GM23338 (cell line): ENCODE measurements around the gene ITCH. TPM values are rescaled to one million over a fixed set of nuclear protein-coding genes. Genes with fewer than 3 reads are reported as not detected.

Source experiments
- ATAC-seq: fragments of 200-7000 bp; cut with Tn5 transposase; 3 replicates; pipeline ENCODE4 v1.9.1; 2020
- DNase-seq: peaks from one replicate; pipeline ENCODE4 v3.0.0-alpha.2; 2015; ENCODE audit warnings: low spot score
- H2AFZ ChIP-seq: fragments of 200-600 bp; sonication (generic); 2 replicates; pipeline ENCODE4 v1.8.0; 2016; ENCODE audit warnings: antibody characterized with exemption, mild to moderate bottlenecking, moderate library complexity
- H3F3A ChIP-seq: fragments of 200-600 bp; sonication (generic); replicated peaks from 2 replicates; pipeline ENCODE4 v1.8.0; 2017; ENCODE audit warnings: antibody characterized with exemption, mixed run types, low read depth
- H3K27ac ChIP-seq: fragments of 200-600 bp; sonication (generic); 2 replicates; pipeline ENCODE4 v1.6.1; 2016; ENCODE audit warnings: low read depth
- H3K27me3 ChIP-seq: fragments of 200-600 bp; sonication (generic); 2 replicates; pipeline ENCODE4 v1.8.0; 2016; ENCODE audit warnings: mild to moderate bottlenecking, mixed run types, moderate library complexity; ENCODE audit not compliant: insufficient read depth
- H3K36me3 ChIP-seq: fragments of 200-600 bp; sonication (generic); 2 replicates; pipeline ENCODE4 v1.8.0; 2016; ENCODE audit warnings: mild to moderate bottlenecking; ENCODE audit not compliant: insufficient read depth
- H3K4me1 ChIP-seq: fragments of 200-600 bp; sonication (generic); 2 replicates; pipeline ENCODE4 v1.8.0; 2016; ENCODE audit warnings: mild to moderate bottlenecking, moderate library complexity; ENCODE audit not compliant: insufficient read depth
- H3K4me2 ChIP-seq: fragments of 200-600 bp; sonication (generic); 2 replicates; pipeline ENCODE4 v1.7.1; 2017; ENCODE audit warnings: mixed run types
- H3K4me3 ChIP-seq: fragments of 200-600 bp; sonication (generic); 2 replicates; pipeline ENCODE4 v1.6.1; 2016; ENCODE audit warnings: mixed run types
- H3K79me2 ChIP-seq: fragments of 200-600 bp; sonication (generic); replicated peaks from 2 replicates; pipeline ENCODE4 v1.8.0; 2017; ENCODE audit warnings: mild to moderate bottlenecking; ENCODE audit not compliant: insufficient read depth
- H3K9me2 ChIP-seq: fragments of 200-600 bp; sonication (generic); 2 replicates; pipeline ENCODE4 v1.8.0; 2017; ENCODE audit not compliant: insufficient read depth
- H4K20me1 ChIP-seq: fragments of 200-600 bp; sonication (generic); replicated peaks from 2 replicates; pipeline ENCODE4 v1.8.0; 2017; ENCODE audit warnings: mild to moderate bottlenecking; ENCODE audit not compliant: insufficient read depth
- H3K27ac Mint-ChIP-seq: 2 replicates; pipeline ENCODE4 v1.8.0; 2020; ENCODE audit warnings: inconsistent platforms, mild to moderate bottlenecking, moderate library complexity, mixed read lengths
- H3K27me3 Mint-ChIP-seq: 3 replicates; pipeline ENCODE4 v1.8.0; 2022; ENCODE audit warnings: low read depth, mild to moderate bottlenecking, moderate library complexity, mixed read lengths, inconsistent platforms; ENCODE audit not compliant: insufficient read depth, poor library complexity
- H3K36me3 Mint-ChIP-seq: 3 replicates; pipeline ENCODE4 v1.8.0; 2021; ENCODE audit warnings: low read depth, mild to moderate bottlenecking, inconsistent platforms, moderate library complexity, mixed read lengths
- H3K4me1 Mint-ChIP-seq: 3 replicates; pipeline ENCODE4 v1.8.0; 2020; ENCODE audit warnings: mild to moderate bottlenecking, inconsistent platforms, mixed read lengths
- H3K4me3 Mint-ChIP-seq: 3 replicates; pipeline ENCODE4 v1.8.0; 2021; ENCODE audit warnings: moderate library complexity, mild to moderate bottlenecking, inconsistent platforms, mixed read lengths
- H3K9me3 Mint-ChIP-seq: 3 replicates; pipeline ENCODE4 v1.8.0; 2020; ENCODE audit warnings: moderate library complexity, mild to moderate bottlenecking, inconsistent platforms, mixed read lengths
- CREB1 ChIP-seq: fragments of 250-450 bp; sonication (Bioruptor Pico); IDR thresholded peaks from 2 replicates; pipeline ENCODE4 v1.5.0; 2020; ENCODE audit warnings: low read depth, mild to moderate bottlenecking, moderate library complexity
- EZH2 ChIP-seq: fragments of 200-600 bp; sonication (generic); IDR thresholded peaks from one replicate; pipeline ENCODE4 v1.8.0; 2017; ENCODE audit warnings: antibody characterized with exemption, mild to moderate bottlenecking, low read depth; ENCODE audit not compliant: unreplicated experiment
- NANOG ChIP-seq: IDR thresholded peaks from 2 replicates; pipeline ENCODE4 v1.6.1; 2016; ENCODE audit warnings: antibody characterized with exemption, borderline replicate concordance
- STAT1 ChIP-seq: IDR thresholded peaks from one replicate; pipeline ENCODE4 v1.6.1; 2016; ENCODE audit warnings: antibody characterized with exemption; ENCODE audit not compliant: unreplicated experiment
- ZNF114 ChIP-seq: fragments of 250-450 bp; sonication (Bioruptor Pico); IDR thresholded peaks from 2 replicates; pipeline ENCODE4 v1.5.0; 2020; ENCODE audit warnings: mild to moderate bottlenecking, moderate library complexity
- ZNF331 ChIP-seq: fragments of 250-450 bp; sonication (Bioruptor Pico); IDR thresholded peaks from 2 replicates; pipeline ENCODE4 v1.5.0; 2020; ENCODE audit warnings: low read depth, mild to moderate bottlenecking, moderate library complexity
- polyA plus RNA-seq: library from polyadenylated mRNA; unstranded; fragments of >200 nt; fragmentation: Nextera tagmentation; extraction: Ambion mirVana; gene quantifications from 2 replicates; pipeline ENCODE4 v1.2.1, GENCODE V29; 2016
- total RNA-seq: library from RNA; depleted of rRNA; stranded (reverse); fragments of >200 nt; shearing (Covaris generic); gene quantifications from 2 replicates; pipeline ENCODE4 v1.2.3, GENCODE V29; 2014
- TF ChIP-seq, protein P1 (sequence below), 2 experiments: fragments of 200-600 bp in 1 of 2; sonication (generic) in 1 of 2; conservative IDR thresholded peaks; 2 replicates each; pipeline versions ENCODE4 v1.5.1 to v1.6.1; 2016 to 2017; ENCODE audit warnings: antibody characterized with exemption in 2 of 2, low read depth in 2 of 2, mild to moderate bottlenecking in 2 of 2, moderate library complexity in 1 of 2
- TF ChIP-seq, protein P2 (sequence below): fragments of 250-450 bp; sonication (Bioruptor Pico); IDR thresholded peaks from 2 replicates; pipeline ENCODE4 v1.5.0; 2020; ENCODE audit warnings: mild to moderate bottlenecking, moderate library complexity
- TF ChIP-seq, protein P3 (sequence below): IDR thresholded peaks from 2 replicates; pipeline ENCODE4 v1.6.1; 2016; ENCODE audit warnings: antibody characterized with exemption
- TF ChIP-seq, protein P4 (sequence below): IDR thresholded peaks from one replicate; pipeline ENCODE4 v1.6.1; 2018; ENCODE audit warnings: antibody characterized with exemption; ENCODE audit not compliant: unreplicated experiment

The ITCH gene
- total and polyA plus RNA-seq, 2 experiments from 2014 or later = 16.4 to 31.6 TPM

DNA sequence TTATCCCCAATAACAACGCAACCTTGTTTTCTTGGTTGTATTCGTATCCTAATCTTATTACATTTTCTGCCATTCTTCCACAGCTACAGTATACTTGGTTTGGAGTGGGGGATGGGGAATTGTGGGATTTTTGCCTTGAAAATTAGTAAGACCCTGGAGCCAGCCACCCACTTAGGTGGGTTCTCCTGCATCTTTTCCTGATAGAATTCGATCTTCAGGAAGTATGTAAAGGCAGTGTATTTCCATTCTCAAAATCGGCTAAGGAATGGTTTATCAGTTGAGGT, 1.1 kb downstream of the ITCH start (continued):
- TF ChIP-seq, protein P1, sequence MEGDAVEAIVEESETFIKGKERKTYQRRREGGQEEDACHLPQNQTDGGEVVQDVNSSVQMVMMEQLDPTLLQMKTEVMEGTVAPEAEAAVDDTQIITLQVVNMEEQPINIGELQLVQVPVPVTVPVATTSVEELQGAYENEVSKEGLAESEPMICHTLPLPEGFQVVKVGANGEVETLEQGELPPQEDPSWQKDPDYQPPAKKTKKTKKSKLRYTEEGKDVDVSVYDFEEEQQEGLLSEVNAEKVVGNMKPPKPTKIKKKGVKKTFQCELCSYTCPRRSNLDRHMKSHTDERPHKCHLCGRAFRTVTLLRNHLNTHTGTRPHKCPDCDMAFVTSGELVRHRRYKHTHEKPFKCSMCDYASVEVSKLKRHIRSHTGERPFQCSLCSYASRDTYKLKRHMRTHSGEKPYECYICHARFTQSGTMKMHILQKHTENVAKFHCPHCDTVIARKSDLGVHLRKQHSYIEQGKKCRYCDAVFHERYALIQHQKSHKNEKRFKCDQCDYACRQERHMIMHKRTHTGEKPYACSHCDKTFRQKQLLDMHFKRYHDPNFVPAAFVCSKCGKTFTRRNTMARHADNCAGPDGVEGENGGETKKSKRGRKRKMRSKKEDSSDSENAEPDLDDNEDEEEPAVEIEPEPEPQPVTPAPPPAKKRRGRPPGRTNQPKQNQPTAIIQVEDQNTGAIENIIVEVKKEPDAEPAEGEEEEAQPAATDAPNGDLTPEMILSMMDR (conservative IDR thresholded peaks at IDR 0.05; ENCODE audit: low read depth in 2 of 2) = no peak
- no peak for TF ChIP-seq EZH2

DNA sequence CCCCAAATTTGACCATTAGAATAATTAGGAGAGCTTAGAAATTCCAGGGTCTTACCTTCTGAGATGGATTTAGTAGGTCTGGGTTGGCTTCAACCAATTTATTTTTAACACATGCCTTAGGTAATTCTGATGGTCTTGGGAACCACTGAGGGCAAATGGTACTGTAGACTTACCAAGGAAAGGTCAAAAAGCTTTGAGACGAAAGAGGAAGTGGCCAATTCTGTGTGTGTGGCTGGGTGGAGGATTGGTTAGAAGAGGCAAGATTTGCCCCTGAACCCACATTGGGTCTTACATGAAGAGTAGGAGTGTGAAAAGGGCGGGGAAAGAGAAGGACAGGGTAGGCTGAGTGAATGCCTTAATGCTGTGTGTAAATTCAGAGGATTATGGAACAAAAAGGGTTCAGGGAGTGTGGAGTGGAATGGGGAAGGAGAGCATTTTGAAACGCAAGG, 2.7 kb downstream of the ITCH start:
- Histone ChIP-seq H3K27me3 (no peaks in the 10 kb centered on the region), H2AFZ (no peak overlapping the region), H3K9me2 (no peaks in the 10 kb centered on the region), H4K20me1 (peaks cover 40% of the 10 kb centered on the region), H3K4me2 (peak overlapping the region; percentile 15; the same call in 1 of the 2 replicates), H3K36me3 (peaks cover 11% of the 10 kb centered on the region), H3K79me2 (peaks cover 71% of the 10 kb centered on the region), H3F3A (0 out of 2 replicates have a peak, but pooled peaks cover 3% of the 10 kb centered on the region), H3K27ac (0 out of 2 replicates have a peak overlapping the region, but pooled peaks have one; percentile 41), H3K4me3 (no peak overlapping the region), H3K4me1 (peaks cover 22% of the 10 kb centered on the region)
- H3K27ac Mint-ChIP-seq = peak overlapping the region; percentile 80
- H3K4me3 Mint-ChIP-seq = no peak overlapping the region; the same call in 2 of the 3 replicates
- ATAC-seq (no peak), DNase-seq (no peak)
- H3K27me3 Mint-ChIP-seq = peaks cover 10% of the 10 kb centered on the region
- no peaks in the 10 kb centered on the region for H3K9me3 Mint-ChIP-seq
- peaks cover 32% of the 10 kb centered on the region for H3K36me3 Mint-ChIP-seq
- H3K4me1 Mint-ChIP-seq = peaks cover 17% of the 10 kb centered on the region
- TF ChIP-seq, protein P2, sequence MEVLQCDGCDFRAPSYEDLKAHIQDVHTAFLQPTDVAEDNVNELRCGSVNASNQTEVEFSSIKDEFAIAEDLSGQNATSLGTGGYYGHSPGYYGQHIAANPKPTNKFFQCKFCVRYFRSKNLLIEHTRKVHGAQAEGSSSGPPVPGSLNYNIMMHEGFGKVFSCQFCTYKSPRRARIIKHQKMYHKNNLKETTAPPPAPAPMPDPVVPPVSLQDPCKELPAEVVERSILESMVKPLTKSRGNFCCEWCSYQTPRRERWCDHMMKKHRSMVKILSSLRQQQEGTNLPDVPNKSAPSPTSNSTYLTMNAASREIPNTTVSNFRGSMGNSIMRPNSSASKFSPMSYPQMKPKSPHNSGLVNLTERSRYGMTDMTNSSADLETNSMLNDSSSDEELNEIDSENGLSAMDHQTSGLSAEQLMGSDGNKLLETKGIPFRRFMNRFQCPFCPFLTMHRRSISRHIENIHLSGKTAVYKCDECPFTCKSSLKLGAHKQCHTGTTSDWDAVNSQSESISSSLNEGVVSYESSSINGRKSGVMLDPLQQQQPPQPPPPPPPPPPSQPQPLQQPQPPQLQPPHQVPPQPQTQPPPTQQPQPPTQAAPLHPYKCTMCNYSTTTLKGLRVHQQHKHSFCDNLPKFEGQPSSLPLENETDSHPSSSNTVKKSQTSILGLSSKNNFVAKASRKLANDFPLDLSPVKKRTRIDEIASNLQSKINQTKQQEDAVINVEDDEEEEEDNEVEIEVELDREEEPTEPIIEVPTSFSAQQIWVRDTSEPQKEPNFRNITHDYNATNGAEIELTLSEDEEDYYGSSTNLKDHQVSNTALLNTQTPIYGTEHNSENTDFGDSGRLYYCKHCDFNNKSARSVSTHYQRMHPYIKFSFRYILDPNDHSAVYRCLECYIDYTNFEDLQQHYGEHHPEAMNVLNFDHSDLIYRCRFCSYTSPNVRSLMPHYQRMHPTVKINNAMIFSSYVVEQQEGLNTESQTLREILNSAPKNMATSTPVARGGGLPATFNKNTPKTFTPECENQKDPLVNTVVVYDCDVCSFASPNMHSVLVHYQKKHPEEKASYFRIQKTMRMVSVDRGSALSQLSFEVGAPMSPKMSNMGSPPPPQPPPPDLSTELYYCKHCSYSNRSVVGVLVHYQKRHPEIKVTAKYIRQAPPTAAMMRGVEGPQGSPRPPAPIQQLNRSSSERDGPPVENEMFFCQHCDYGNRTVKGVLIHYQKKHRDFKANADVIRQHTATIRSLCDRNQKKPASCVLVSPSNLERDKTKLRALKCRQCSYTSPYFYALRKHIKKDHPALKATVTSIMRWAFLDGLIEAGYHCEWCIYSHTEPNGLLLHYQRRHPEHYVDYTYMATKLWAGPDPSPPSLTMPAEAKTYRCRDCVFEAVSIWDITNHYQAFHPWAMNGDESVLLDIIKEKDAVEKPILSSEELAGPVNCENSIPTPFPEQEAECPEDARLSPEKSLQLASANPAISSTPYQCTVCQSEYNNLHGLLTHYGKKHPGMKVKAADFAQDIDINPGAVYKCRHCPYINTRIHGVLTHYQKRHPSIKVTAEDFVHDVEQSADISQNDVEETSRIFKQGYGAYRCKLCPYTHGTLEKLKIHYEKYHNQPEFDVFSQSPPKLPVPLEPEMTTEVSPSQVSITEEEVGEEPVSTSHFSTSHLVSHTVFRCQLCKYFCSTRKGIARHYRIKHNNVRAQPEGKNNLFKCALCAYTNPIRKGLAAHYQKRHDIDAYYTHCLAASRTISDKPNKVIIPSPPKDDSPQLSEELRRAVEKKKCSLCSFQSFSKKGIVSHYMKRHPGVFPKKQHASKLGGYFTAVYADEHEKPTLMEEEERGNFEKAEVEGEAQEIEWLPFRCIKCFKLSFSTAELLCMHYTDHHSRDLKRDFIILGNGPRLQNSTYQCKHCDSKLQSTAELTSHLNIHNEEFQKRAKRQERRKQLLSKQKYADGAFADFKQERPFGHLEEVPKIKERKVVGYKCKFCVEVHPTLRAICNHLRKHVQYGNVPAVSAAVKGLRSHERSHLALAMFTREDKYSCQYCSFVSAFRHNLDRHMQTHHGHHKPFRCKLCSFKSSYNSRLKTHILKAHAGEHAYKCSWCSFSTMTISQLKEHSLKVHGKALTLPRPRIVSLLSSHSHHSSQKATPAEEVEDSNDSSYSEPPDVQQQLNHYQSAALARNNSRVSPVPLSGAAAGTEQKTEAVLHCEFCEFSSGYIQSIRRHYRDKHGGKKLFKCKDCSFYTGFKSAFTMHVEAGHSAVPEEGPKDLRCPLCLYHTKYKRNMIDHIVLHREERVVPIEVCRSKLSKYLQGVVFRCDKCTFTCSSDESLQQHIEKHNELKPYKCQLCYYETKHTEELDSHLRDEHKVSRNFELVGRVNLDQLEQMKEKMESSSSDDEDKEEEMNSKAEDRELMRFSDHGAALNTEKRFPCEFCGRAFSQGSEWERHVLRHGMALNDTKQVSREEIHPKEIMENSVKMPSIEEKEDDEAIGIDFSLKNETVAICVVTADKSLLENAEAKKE (CRISPR knock-in tag) = no peak
- TF ChIP-seq, protein P3, sequence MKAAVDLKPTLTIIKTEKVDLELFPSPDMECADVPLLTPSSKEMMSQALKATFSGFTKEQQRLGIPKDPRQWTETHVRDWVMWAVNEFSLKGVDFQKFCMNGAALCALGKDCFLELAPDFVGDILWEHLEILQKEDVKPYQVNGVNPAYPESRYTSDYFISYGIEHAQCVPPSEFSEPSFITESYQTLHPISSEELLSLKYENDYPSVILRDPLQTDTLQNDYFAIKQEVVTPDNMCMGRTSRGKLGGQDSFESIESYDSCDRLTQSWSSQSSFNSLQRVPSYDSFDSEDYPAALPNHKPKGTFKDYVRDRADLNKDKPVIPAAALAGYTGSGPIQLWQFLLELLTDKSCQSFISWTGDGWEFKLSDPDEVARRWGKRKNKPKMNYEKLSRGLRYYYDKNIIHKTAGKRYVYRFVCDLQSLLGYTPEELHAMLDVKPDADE = no peak
- TF ChIP-seq ZNF331 (CRISPR knock-in tag) = no peak
- TF ChIP-seq EZH2 = no peak
- no peak for TF ChIP-seq ZNF114 (CRISPR knock-in tag)
- TF ChIP-seq CREB1 (CRISPR knock-in tag) = no peak
- TF ChIP-seq STAT1 = no peak
- TF ChIP-seq, protein P4, sequence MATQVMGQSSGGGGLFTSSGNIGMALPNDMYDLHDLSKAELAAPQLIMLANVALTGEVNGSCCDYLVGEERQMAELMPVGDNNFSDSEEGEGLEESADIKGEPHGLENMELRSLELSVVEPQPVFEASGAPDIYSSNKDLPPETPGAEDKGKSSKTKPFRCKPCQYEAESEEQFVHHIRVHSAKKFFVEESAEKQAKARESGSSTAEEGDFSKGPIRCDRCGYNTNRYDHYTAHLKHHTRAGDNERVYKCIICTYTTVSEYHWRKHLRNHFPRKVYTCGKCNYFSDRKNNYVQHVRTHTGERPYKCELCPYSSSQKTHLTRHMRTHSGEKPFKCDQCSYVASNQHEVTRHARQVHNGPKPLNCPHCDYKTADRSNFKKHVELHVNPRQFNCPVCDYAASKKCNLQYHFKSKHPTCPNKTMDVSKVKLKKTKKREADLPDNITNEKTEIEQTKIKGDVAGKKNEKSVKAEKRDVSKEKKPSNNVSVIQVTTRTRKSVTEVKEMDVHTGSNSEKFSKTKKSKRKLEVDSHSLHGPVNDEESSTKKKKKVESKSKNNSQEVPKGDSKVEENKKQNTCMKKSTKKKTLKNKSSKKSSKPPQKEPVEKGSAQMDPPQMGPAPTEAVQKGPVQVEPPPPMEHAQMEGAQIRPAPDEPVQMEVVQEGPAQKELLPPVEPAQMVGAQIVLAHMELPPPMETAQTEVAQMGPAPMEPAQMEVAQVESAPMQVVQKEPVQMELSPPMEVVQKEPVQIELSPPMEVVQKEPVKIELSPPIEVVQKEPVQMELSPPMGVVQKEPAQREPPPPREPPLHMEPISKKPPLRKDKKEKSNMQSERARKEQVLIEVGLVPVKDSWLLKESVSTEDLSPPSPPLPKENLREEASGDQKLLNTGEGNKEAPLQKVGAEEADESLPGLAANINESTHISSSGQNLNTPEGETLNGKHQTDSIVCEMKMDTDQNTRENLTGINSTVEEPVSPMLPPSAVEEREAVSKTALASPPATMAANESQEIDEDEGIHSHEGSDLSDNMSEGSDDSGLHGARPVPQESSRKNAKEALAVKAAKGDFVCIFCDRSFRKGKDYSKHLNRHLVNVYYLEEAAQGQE = no peak
- TF ChIP-seq NANOG = no peak
- TF ChIP-seq, protein P1 (conservative IDR thresholded peaks at IDR 0.05; ENCODE audit: low read depth in 2 of 2) = no peak
